ENCODE results near the gene GUCY2D. TPM values are rescaled to one million over a fixed set of nuclear protein-coding genes. Genes with fewer than 3 reads are reported as not detected.

Gene GUCY2D
- total RNA-seq, 1 experiment from 2014 or later = 1.7 TPM

- Histone ChIP-seq H3K4me1 (no peaks in the 10 kb centered on the region), H3K9me3 (no peaks in the 10 kb centered on the region), H3K4me3 (ENCODE audit: low read depth, low read length) (no peak overlapping the region), H3K27me3 (replicated peaks; ENCODE audit: control insufficient read depth, insufficient read depth, low read length) (no peaks in the 10 kb centered on the region), H3K36me3 (ENCODE audit: control insufficient read depth, insufficient read depth, low read length) (no peaks in the 10 kb centered on the region)
- H3K9me3 Mint-ChIP-seq (ENCODE audit: unreplicated experiment) = no peaks in the 10 kb centered on the region
- no peaks in the 10 kb centered on the region for H3K4me1 Mint-ChIP-seq (ENCODE audit: low read depth, unreplicated experiment)
- no peak for TF ChIP-seq CTCF (IDR thresholded peaks at IDR 0.05; ENCODE audit: insufficient read depth in 1 of 2, low read depth in 1 of 2, low read length in 1 of 2, severe bottlenecking in 1 of 2, unreplicated experiment in 1 of 2)
- H3K27ac Mint-ChIP-seq (ENCODE audit: unreplicated experiment) = no peak overlapping the region
- CTCF ChIA-PET = no interaction called here
- BruUV-seq (replicated peaks) = no TSS peak
- no peak overlapping the region for H3K4me3 Mint-ChIP-seq (ENCODE audit: unreplicated experiment)
- intact Hi-C loops (cut with micrococcal nuclease; ENCODE audit: unreplicated experiment) = no loop called here
- H3K36me3 Mint-ChIP-seq (ENCODE audit: insufficient read depth, unreplicated experiment) = no peaks in the 10 kb centered on the region
- no peaks in the 10 kb centered on the region for H3K27me3 Mint-ChIP-seq (ENCODE audit: insufficient read depth, unreplicated experiment)
- no peak for DNase-seq
- POLR2A ChIA-PET = no interaction called here
Observed at GRCh38 chr17:8007836-8008235, 5.4 kb downstream of the GUCY2D start.

GRCh38 chr17:8012045-8012580 lies 9.7 kb downstream of the GUCY2D start:
- CTCF ChIA-PET = no interaction called here
- no peaks in the 10 kb centered on the region for H3K36me3 Mint-ChIP-seq (ENCODE audit: insufficient read depth, unreplicated experiment)
- peaks cover 5% of the 10 kb centered on the region for H3K4me1 Mint-ChIP-seq (ENCODE audit: low read depth, unreplicated experiment)
- no peaks in the 10 kb centered on the region for H3K9me3 Mint-ChIP-seq (ENCODE audit: unreplicated experiment)
- H3K4me3 Mint-ChIP-seq (ENCODE audit: unreplicated experiment) = no peak overlapping the region
- no peaks in the 10 kb centered on the region for H3K27me3 Mint-ChIP-seq (ENCODE audit: insufficient read depth, unreplicated experiment)
- BruUV-seq (replicated peaks) = no TSS peak
- no peak overlapping the region for H3K27ac Mint-ChIP-seq (ENCODE audit: unreplicated experiment)
- H3K27me3 ChIP-seq (replicated peaks; ENCODE audit: control insufficient read depth, insufficient read depth, low read length) = no peaks in the 10 kb centered on the region
- POLR2A ChIA-PET = no interaction called here
- H3K4me3 ChIP-seq (ENCODE audit: low read depth, low read length) = no peak overlapping the region
- H3K9me3 ChIP-seq = no peaks in the 10 kb centered on the region
- no peak for DNase-seq
- intact Hi-C loops (cut with micrococcal nuclease; ENCODE audit: unreplicated experiment) = no loop called here
- no peak for TF ChIP-seq CTCF (IDR thresholded peaks at IDR 0.05; ENCODE audit: insufficient read depth in 1 of 2, low read depth in 1 of 2, low read length in 1 of 2, severe bottlenecking in 1 of 2, unreplicated experiment in 1 of 2)
- peaks cover 5% of the 10 kb centered on the region for H3K4me1 ChIP-seq
- no peaks in the 10 kb centered on the region for H3K36me3 ChIP-seq (ENCODE audit: control insufficient read depth, insufficient read depth, low read length)

GRCh38 chr17:8012996-8013640 lies 10.7 kb downstream of the GUCY2D start:
- H3K4me1 ChIP-seq = peaks cover 9% of the 10 kb centered on the region
- peaks cover 6% of the 10 kb centered on the region for H3K4me1 Mint-ChIP-seq (ENCODE audit: low read depth, unreplicated experiment)
- no peak overlapping the region for H3K4me3 Mint-ChIP-seq (ENCODE audit: unreplicated experiment)
- TF ChIP-seq CTCF (IDR thresholded peaks at IDR 0.05; ENCODE audit: insufficient read depth in 1 of 2, low read depth in 1 of 2, low read length in 1 of 2, severe bottlenecking in 1 of 2, unreplicated experiment in 1 of 2) = no peak
- BruUV-seq (replicated peaks) = no TSS peak
- POLR2A ChIA-PET = no interaction called here
- no peaks in the 10 kb centered on the region for H3K27me3 ChIP-seq (replicated peaks; ENCODE audit: control insufficient read depth, insufficient read depth, low read length)
- no peaks in the 10 kb centered on the region for H3K9me3 Mint-ChIP-seq (ENCODE audit: unreplicated experiment)
- H3K27me3 Mint-ChIP-seq (ENCODE audit: insufficient read depth, unreplicated experiment) = no peaks in the 10 kb centered on the region
- H3K9me3 ChIP-seq = no peaks in the 10 kb centered on the region
- H3K4me3 ChIP-seq (ENCODE audit: low read depth, low read length) = no peak overlapping the region
- DNase-seq = no peak
- H3K36me3 ChIP-seq (ENCODE audit: control insufficient read depth, insufficient read depth, low read length) = no peaks in the 10 kb centered on the region
- H3K36me3 Mint-ChIP-seq (ENCODE audit: insufficient read depth, unreplicated experiment) = no peaks in the 10 kb centered on the region
- CTCF ChIA-PET = no interaction called here
- intact Hi-C loops (cut with micrococcal nuclease; ENCODE audit: unreplicated experiment) = no loop called here
- no peak overlapping the region for H3K27ac Mint-ChIP-seq (ENCODE audit: unreplicated experiment)

All from Caco-2 (cell line).